ENCODE measurements around the gene FAM228A. TPM values are rescaled to one million over a fixed set of nuclear protein-coding genes. Genes with fewer than 3 reads are reported as not detected.

FAM228A gene
- polyA plus RNA-seq, 1 of the 3 experiments (the other 2 are of a cell fraction), result 0.10 TPM

DNA sequence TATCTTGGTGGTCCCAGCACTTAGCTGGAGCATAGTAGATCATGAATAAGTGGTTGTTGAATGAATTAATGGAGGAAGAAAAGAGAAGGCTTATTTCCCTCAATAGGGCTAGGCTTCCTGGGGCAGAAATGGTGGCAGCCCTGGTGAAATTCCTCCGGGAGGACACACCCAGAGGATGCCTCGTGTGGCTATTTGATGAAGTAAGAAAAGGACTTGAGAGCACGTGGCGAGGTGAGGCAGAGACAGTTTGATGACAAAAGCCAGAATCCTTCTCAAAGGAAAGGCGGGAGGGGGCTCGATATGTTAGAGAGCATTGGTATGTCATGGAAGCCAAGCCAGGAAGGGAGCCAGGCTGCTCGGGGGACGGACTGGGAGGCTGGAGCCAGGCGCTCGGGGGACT is 14.7 kb downstream of the FAM228A start:
- Histone ChIP-seq H3K79me2 (ENCODE audit: insufficient read depth) (no peaks in the 10 kb centered on the region), H3K27ac (ENCODE audit: low read depth in 2 of 2, low read length in 1 of 2) (no peak overlapping the region), H4K20me1 (ENCODE audit: insufficient read depth) (no peaks in the 10 kb centered on the region), H3K4me2 (no peak overlapping the region), H3F3A (replicated peaks; ENCODE audit: insufficient read depth) (no peaks in the 10 kb centered on the region), H3K36me3 (replicated peaks in 1 of 2; ENCODE audit: control insufficient read depth in 1 of 2, insufficient read depth in 2 of 2, low read length in 1 of 2) (no peaks in the 10 kb centered on the region), H3K9me3 (peaks cover 4% of the 10 kb centered on the region; the same call in 1 of the 2 replicates), H3K4me3 (ENCODE audit: low read depth in 2 of 2, low read length in 1 of 2) (no peak overlapping the region), H3K27me3 (ENCODE audit: insufficient read depth) (no peaks in the 10 kb centered on the region), H2AFZ (ENCODE audit: low read depth) (no peak overlapping the region), H3K4me1 (ENCODE audit: control insufficient read depth in 1 of 2, insufficient read depth in 2 of 2, low read depth in 1 of 2, low read length in 1 of 2) (no peaks in the 10 kb centered on the region), H3K9me2 (no peaks in the 10 kb centered on the region), H3K9ac (no peak overlapping the region)
- TF ChIP-seq RAD21 (IDR thresholded peaks at IDR 0.05; ENCODE audit: low read length), result no peak
- TF ChIP-seq FOSL2 (IDR thresholded peaks at IDR 0.05; ENCODE audit: borderline replicate concordance, low read depth), result no peak
- TF ChIP-seq RFX5 (IDR thresholded peaks at IDR 0.05; ENCODE audit: low read length), result no peak
- TF ChIP-seq, protein P1, sequence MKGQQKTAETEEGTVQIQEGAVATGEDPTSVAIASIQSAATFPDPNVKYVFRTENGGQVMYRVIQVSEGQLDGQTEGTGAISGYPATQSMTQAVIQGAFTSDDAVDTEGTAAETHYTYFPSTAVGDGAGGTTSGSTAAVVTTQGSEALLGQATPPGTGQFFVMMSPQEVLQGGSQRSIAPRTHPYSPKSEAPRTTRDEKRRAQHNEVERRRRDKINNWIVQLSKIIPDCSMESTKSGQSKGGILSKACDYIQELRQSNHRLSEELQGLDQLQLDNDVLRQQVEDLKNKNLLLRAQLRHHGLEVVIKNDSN (IDR thresholded peaks at IDR 0.05; ENCODE audit: borderline replicate concordance, low read depth), result no peak
- no peak for TF ChIP-seq MXI1 (IDR thresholded peaks at IDR 0.05; ENCODE audit: low read depth, low read length)
- no peak for TF ChIP-seq EP300 (IDR thresholded peaks at IDR 0.05; ENCODE audit: borderline replicate concordance in 1 of 2, low read depth in 1 of 2, low read length in 1 of 2)
- TF ChIP-seq EZH2phosphoT487 (IDR thresholded peaks at IDR 0.05; ENCODE audit: borderline replicate concordance, low read depth), result no peak
- TF ChIP-seq, protein P2, sequence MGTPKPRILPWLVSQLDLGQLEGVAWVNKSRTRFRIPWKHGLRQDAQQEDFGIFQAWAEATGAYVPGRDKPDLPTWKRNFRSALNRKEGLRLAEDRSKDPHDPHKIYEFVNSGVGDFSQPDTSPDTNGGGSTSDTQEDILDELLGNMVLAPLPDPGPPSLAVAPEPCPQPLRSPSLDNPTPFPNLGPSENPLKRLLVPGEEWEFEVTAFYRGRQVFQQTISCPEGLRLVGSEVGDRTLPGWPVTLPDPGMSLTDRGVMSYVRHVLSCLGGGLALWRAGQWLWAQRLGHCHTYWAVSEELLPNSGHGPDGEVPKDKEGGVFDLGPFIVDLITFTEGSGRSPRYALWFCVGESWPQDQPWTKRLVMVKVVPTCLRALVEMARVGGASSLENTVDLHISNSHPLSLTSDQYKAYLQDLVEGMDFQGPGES (IDR thresholded peaks at IDR 0.05; ENCODE audit: low read depth, low read length), result no peak
- TF ChIP-seq, protein P3, sequence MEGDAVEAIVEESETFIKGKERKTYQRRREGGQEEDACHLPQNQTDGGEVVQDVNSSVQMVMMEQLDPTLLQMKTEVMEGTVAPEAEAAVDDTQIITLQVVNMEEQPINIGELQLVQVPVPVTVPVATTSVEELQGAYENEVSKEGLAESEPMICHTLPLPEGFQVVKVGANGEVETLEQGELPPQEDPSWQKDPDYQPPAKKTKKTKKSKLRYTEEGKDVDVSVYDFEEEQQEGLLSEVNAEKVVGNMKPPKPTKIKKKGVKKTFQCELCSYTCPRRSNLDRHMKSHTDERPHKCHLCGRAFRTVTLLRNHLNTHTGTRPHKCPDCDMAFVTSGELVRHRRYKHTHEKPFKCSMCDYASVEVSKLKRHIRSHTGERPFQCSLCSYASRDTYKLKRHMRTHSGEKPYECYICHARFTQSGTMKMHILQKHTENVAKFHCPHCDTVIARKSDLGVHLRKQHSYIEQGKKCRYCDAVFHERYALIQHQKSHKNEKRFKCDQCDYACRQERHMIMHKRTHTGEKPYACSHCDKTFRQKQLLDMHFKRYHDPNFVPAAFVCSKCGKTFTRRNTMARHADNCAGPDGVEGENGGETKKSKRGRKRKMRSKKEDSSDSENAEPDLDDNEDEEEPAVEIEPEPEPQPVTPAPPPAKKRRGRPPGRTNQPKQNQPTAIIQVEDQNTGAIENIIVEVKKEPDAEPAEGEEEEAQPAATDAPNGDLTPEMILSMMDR (IDR thresholded peaks at IDR 0.05), result no peak
- TF ChIP-seq FOXJ3 (CRISPR knock-in tag; IDR thresholded peaks at IDR 0.05), result no peak
- ChIA-PET CTCF (interaction anchor here (1.7 kb wide), 1 partner anchor 13 kb away, joined by 6 read pairs; no protein-coding TSS in a partner anchor), POLR2A (no interaction called here)
- DNase-seq, result no peak
- 78% methylated on average over 10 of the region's 10 CpGs for WGBS (ENCODE audit: low lambda C conversion rate)

DNA sequence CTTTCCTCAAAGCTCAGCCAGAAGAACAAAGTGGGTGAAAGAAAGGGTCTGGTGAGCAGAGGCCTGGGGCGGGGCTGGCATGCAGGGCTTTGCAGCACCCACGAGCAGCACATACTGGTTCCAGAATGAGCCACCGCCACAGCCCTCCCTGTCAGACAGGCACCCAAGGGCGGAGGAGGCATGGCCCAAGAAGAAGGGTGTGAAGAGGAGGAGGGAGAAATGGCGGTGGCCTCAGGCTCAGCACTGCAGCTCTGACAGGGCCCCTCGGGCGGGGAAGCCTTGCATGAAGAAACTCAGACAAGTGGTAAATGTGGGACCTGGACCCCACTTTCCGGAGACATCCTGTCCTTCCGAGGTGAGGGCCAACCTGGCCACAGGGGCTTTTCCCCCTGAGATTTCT is 15.7 kb downstream of the FAM228A start:
- no peak overlapping the region for H2AFZ ChIP-seq (ENCODE audit: low read depth)
- no peak overlapping the region for H3K4me2 ChIP-seq
- WGBS (ENCODE audit: low lambda C conversion rate), result 84% methylated on average over 9 of the region's 9 CpGs
- ChIA-PET POLR2A (no interaction called here), CTCF (interaction anchor here (0.9 to 1.7 kb wide), 3 partner anchors 14 to 27 kb away, joined by 3 to 6 read pairs (median 4); no protein-coding TSS in a partner anchor)
- H3K9ac ChIP-seq, result no peak overlapping the region
- no peak overlapping the region for H3K27ac ChIP-seq (ENCODE audit: low read depth in 2 of 2, low read length in 1 of 2)
- no peaks in the 10 kb centered on the region for H3K9me2 ChIP-seq
- H3K27me3 ChIP-seq (ENCODE audit: insufficient read depth), result no peaks in the 10 kb centered on the region
- H3K36me3 ChIP-seq (replicated peaks in 1 of 2; ENCODE audit: control insufficient read depth in 1 of 2, insufficient read depth in 2 of 2, low read length in 1 of 2), result no peaks in the 10 kb centered on the region
- DNase-seq, result no peak
- H3K9me3 ChIP-seq, result peaks cover 1% of the 10 kb centered on the region; the same call in 1 of the 2 replicates
- no peaks in the 10 kb centered on the region for H3K4me1 ChIP-seq (ENCODE audit: control insufficient read depth in 1 of 2, insufficient read depth in 2 of 2, low read depth in 1 of 2, low read length in 1 of 2)
- no peaks in the 10 kb centered on the region for H3F3A ChIP-seq (replicated peaks; ENCODE audit: insufficient read depth)
- H3K79me2 ChIP-seq (ENCODE audit: insufficient read depth), result no peaks in the 10 kb centered on the region
- H4K20me1 ChIP-seq (ENCODE audit: insufficient read depth), result no peaks in the 10 kb centered on the region
- H3K4me3 ChIP-seq (ENCODE audit: low read depth in 2 of 2, low read length in 1 of 2), result no peak overlapping the region
- TF ChIP-seq, protein P4, sequence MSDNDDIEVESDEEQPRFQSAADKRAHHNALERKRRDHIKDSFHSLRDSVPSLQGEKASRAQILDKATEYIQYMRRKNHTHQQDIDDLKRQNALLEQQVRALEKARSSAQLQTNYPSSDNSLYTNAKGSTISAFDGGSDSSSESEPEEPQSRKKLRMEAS (IDR thresholded peaks at IDR 0.05; ENCODE audit: low read depth), result no peak
- TF ChIP-seq, protein P5, sequence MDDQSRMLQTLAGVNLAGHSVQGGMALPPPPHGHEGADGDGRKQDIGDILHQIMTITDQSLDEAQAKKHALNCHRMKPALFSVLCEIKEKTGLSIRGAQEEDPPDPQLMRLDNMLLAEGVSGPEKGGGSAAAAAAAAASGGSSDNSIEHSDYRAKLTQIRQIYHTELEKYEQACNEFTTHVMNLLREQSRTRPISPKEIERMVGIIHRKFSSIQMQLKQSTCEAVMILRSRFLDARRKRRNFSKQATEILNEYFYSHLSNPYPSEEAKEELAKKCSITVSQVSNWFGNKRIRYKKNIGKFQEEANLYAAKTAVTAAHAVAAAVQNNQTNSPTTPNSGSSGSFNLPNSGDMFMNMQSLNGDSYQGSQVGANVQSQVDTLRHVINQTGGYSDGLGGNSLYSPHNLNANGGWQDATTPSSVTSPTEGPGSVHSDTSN (IDR thresholded peaks at IDR 0.05), result no peak
- TF ChIP-seq TCF12 (IDR thresholded peaks at IDR 0.05), result no peak
- TF ChIP-seq MEF2A (IDR thresholded peaks at IDR 0.05; ENCODE audit: borderline replicate concordance, low read depth), result no peak
- TF ChIP-seq, protein P6, sequence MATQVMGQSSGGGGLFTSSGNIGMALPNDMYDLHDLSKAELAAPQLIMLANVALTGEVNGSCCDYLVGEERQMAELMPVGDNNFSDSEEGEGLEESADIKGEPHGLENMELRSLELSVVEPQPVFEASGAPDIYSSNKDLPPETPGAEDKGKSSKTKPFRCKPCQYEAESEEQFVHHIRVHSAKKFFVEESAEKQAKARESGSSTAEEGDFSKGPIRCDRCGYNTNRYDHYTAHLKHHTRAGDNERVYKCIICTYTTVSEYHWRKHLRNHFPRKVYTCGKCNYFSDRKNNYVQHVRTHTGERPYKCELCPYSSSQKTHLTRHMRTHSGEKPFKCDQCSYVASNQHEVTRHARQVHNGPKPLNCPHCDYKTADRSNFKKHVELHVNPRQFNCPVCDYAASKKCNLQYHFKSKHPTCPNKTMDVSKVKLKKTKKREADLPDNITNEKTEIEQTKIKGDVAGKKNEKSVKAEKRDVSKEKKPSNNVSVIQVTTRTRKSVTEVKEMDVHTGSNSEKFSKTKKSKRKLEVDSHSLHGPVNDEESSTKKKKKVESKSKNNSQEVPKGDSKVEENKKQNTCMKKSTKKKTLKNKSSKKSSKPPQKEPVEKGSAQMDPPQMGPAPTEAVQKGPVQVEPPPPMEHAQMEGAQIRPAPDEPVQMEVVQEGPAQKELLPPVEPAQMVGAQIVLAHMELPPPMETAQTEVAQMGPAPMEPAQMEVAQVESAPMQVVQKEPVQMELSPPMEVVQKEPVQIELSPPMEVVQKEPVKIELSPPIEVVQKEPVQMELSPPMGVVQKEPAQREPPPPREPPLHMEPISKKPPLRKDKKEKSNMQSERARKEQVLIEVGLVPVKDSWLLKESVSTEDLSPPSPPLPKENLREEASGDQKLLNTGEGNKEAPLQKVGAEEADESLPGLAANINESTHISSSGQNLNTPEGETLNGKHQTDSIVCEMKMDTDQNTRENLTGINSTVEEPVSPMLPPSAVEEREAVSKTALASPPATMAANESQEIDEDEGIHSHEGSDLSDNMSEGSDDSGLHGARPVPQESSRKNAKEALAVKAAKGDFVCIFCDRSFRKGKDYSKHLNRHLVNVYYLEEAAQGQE (IDR thresholded peaks at IDR 0.05; ENCODE audit: low read depth, low read length), result no peak
- no peak for TF ChIP-seq CHD2 (IDR thresholded peaks at IDR 0.05; ENCODE audit: low read length, partially characterized antibody)

Data from SK-N-SH (cell line).